Right lobe of liver (tissue), 4 donors: ENCODE data around the gene ABHD16B.

Experiments used
- POLR2A ChIP-seq: fragments of 450-650 bp; IDR thresholded peaks from one replicate; pipeline ENCODE4 v1.6.1; 2017; ENCODE audit warnings: antibody characterized with exemption, mild to moderate bottlenecking
- TF ChIP-seq, protein P1 (sequence below), 4 donors: fragments of 200-600 bp in 3 of 4; fragments of 450-650 bp in 1 of 4; IDR thresholded peaks; one replicate each; pipeline versions ENCODE4 v1.5.1 to v1.8.0; 2016 to 2022; ENCODE audit warnings: antibody characterized with exemption in 4 of 4, mild to moderate bottlenecking in 2 of 4
- donor health status: DM: no; HTN: no; CAD: no.
- donor health status: DM: no; HTN: no; CAD: no.
- donor health status: DM: no; HTN: yes; CAD: no.

DNA sequence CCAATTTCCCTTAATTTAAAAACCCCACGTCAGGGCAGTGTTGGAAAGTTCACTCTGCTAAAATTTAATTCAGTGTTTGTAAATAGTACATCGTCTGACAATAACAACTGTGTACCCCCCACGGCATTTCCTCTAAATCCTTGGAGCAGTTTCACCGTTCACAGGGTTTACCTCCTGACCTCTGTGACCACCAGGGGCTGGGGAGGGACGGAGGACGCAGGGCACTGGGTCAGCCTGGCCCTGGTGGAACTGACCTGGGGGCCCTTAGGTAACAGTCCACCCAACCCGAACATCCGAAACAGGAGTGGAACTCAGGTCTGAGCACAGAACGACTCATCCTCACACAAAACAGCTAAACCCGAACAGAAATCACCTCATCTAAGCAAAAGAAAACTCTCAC lies 32.3 kb upstream of the ABHD16B start:
- TF ChIP-seq, protein P1, sequence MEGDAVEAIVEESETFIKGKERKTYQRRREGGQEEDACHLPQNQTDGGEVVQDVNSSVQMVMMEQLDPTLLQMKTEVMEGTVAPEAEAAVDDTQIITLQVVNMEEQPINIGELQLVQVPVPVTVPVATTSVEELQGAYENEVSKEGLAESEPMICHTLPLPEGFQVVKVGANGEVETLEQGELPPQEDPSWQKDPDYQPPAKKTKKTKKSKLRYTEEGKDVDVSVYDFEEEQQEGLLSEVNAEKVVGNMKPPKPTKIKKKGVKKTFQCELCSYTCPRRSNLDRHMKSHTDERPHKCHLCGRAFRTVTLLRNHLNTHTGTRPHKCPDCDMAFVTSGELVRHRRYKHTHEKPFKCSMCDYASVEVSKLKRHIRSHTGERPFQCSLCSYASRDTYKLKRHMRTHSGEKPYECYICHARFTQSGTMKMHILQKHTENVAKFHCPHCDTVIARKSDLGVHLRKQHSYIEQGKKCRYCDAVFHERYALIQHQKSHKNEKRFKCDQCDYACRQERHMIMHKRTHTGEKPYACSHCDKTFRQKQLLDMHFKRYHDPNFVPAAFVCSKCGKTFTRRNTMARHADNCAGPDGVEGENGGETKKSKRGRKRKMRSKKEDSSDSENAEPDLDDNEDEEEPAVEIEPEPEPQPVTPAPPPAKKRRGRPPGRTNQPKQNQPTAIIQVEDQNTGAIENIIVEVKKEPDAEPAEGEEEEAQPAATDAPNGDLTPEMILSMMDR (IDR thresholded peaks at IDR 0.05) = no peak
- no peak for TF ChIP-seq POLR2A
